DOHH2 (cell line): ENCODE measurements around the gene SFPQ.

Experiments
- H3F3A ChIP-seq: fragments of 200-600 bp; sonication (generic), shearing (Covaris generic); 2 replicates; pipeline ENCODE4 v1.6.0; 2016; ENCODE audit warnings: antibody characterized with exemption, mild to moderate bottlenecking; ENCODE audit not compliant: control insufficient read depth, insufficient read depth
- H3K27ac ChIP-seq: fragments of 200-600 bp; sonication (generic); 2 replicates; pipeline ENCODE4 v1.5.1; 2014; ENCODE audit warnings: low read depth, mild to moderate bottlenecking, low read length, moderate library complexity
- H3K27me3 ChIP-seq: fragments of 200-600 bp; sonication (generic); 2 replicates; pipeline ENCODE4 v1.6.1; 2014; ENCODE audit warnings: mild to moderate bottlenecking, low read length, mixed read lengths; ENCODE audit not compliant: control insufficient read depth
- H3K36me3 ChIP-seq: fragments of 200-600 bp; sonication (generic); 2 replicates; pipeline ENCODE4 v1.6.1; 2014; ENCODE audit warnings: mild to moderate bottlenecking, low read length, moderate library complexity, mixed read lengths; ENCODE audit not compliant: control insufficient read depth
- H3K4me1 ChIP-seq: fragments of 200-600 bp; sonication (generic); 2 replicates; pipeline ENCODE4 v1.6.1; 2014; ENCODE audit warnings: mild to moderate bottlenecking, low read length, mixed read lengths; ENCODE audit not compliant: control insufficient read depth
- H3K4me2 ChIP-seq: fragments of 200-600 bp; sonication (generic); 2 replicates; pipeline ENCODE4 v1.6.0; 2014; ENCODE audit warnings: mild to moderate bottlenecking, low read length, moderate library complexity
- H3K4me3 ChIP-seq: fragments of 200-600 bp; sonication (generic); 2 replicates; pipeline ENCODE4 v1.5.1; 2014; ENCODE audit warnings: mild to moderate bottlenecking, low read length, mixed read lengths
- H3K79me2 ChIP-seq: fragments of 200-600 bp; sonication (generic); 2 replicates; pipeline ENCODE4 v1.6.1; 2014; ENCODE audit warnings: mild to moderate bottlenecking, low read length, mixed read lengths; ENCODE audit not compliant: control insufficient read depth
- H3K9me2 ChIP-seq: fragments of 200-600 bp; sonication (generic); replicated peaks from 2 replicates; pipeline ENCODE4 v1.6.1; 2014; ENCODE audit warnings: mild to moderate bottlenecking, low read length, mixed read lengths; ENCODE audit not compliant: control insufficient read depth
- H3K9me3 ChIP-seq: fragments of 200-600 bp; sonication (generic); 2 replicates; pipeline ENCODE4 v1.6.1; 2014; ENCODE audit warnings: antibody characterized with exemption, low read length, mixed read lengths; ENCODE audit not compliant: control insufficient read depth, insufficient read depth
- H4K20me1 ChIP-seq: fragments of 200-600 bp; sonication (generic); 2 replicates; pipeline ENCODE4 v1.6.0; 2014; ENCODE audit warnings: low read depth, mild to moderate bottlenecking, antibody characterized with exemption, low read length, moderate library complexity; ENCODE audit not compliant: control insufficient read depth, insufficient read depth
- EZH2phosphoT487 ChIP-seq: fragments of 200-600 bp; sonication (generic); IDR thresholded peaks from 2 replicates; pipeline ENCODE4 v1.6.1; 2017; ENCODE audit warnings: borderline replicate concordance, mild to moderate bottlenecking, antibody characterized with exemption, low read length, moderate library complexity, mixed read lengths
- TF ChIP-seq, protein P1 (sequence below): fragments of 200-600 bp; sonication (generic); IDR thresholded peaks from one replicate; pipeline ENCODE4 v1.5.1; 2014; ENCODE audit warnings: antibody characterized with exemption, mild to moderate bottlenecking, low read depth, low read length; ENCODE audit not compliant: poor library complexity, severe bottlenecking

Gene SFPQ

DNA sequence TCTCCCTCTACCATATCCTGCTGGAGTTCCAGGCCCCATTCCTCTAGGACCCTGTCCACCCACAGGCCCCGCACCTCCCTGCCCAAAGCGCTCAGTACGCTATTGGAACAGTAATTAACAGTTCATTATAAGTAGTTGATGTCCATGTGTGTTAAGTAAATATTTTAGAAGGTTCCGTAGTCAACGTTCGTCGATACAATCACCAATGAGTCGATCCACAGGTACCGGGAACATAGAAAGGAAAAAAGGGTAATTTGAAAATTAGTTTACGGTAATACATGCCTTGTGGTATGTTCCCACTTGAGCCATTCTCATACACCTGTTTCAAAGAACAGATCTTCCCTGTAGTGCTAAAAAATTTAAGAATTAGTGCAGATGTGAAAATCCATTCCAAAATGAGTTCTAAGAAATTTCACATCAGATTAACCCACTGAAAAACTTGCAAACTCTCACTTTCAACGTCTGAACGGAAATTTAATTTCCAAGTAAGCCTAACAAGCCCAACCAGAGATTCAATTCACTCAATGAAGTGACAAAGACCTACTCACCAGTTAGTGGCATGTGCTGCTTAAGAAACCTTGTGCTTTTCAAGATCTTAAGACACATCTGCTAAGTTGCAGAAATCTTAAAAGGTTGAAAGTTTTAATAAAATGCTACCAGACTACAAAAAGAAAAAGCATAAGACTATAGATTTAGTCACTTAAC lies 8.3 kb downstream of the SFPQ start:
- Histone ChIP-seq H3K27ac (no peak overlapping the region), H3K36me3 (peaks cover 100% of the 10 kb centered on the region), H3K79me2 (peaks cover 95% of the 10 kb centered on the region), H3K4me2 (no peak overlapping the region), H3K4me3 (no peak overlapping the region), H3F3A (peaks cover 88% of the 10 kb centered on the region), H3K9me3 (no peaks in the 10 kb centered on the region), H3K9me2 (no peaks in the 10 kb centered on the region), H3K4me1 (peaks cover 22% of the 10 kb centered on the region), H4K20me1 (peaks cover 81% of the 10 kb centered on the region), H3K27me3 (no peaks in the 10 kb centered on the region)
- no peak for TF ChIP-seq EZH2phosphoT487
- TF ChIP-seq, protein P1, sequence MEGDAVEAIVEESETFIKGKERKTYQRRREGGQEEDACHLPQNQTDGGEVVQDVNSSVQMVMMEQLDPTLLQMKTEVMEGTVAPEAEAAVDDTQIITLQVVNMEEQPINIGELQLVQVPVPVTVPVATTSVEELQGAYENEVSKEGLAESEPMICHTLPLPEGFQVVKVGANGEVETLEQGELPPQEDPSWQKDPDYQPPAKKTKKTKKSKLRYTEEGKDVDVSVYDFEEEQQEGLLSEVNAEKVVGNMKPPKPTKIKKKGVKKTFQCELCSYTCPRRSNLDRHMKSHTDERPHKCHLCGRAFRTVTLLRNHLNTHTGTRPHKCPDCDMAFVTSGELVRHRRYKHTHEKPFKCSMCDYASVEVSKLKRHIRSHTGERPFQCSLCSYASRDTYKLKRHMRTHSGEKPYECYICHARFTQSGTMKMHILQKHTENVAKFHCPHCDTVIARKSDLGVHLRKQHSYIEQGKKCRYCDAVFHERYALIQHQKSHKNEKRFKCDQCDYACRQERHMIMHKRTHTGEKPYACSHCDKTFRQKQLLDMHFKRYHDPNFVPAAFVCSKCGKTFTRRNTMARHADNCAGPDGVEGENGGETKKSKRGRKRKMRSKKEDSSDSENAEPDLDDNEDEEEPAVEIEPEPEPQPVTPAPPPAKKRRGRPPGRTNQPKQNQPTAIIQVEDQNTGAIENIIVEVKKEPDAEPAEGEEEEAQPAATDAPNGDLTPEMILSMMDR = no peak

DNA sequence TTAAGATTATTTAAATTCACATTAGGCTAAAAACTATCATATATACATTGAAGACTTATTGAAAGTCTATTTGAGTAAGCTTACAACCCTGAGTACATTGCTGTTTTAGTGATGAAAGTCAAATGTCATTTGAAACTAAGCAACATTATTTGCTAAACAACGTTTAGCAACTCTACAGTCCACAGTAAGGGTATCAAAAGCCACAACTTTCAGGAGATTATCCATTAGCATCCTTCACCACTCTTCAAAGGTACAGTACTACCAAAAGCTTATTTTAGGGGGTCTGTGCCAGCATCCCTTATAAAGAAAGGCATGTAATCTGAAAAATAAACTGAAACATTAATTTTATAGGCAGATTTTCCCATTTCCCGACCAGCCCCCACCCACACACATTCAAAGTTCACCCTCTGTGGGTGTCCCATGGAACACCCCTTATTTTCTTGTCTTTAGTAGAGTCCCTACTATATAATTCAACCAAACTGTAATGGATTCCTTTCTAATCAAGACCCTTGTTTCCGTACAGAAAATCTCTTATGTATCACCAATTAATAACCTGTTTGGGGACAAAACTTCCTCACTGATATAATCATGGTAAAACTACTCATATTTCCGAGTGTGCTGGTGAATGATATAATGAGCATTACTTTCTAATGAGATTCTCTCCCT lies 11.0 kb downstream of the SFPQ start:
- H3K27me3 ChIP-seq = no peaks in the 10 kb centered on the region
- no peaks in the 10 kb centered on the region for H3K9me2 ChIP-seq
- H3K4me2 ChIP-seq = no peak overlapping the region
- no peak overlapping the region for H3K27ac ChIP-seq
- H3K36me3 ChIP-seq = peaks cover 100% of the 10 kb centered on the region
- H3F3A ChIP-seq = peaks cover 98% of the 10 kb centered on the region
- TF ChIP-seq, protein P1 = no peak
- TF ChIP-seq EZH2phosphoT487 = no peak
- H3K9me3 ChIP-seq = no peaks in the 10 kb centered on the region
- H4K20me1 ChIP-seq = peaks cover 73% of the 10 kb centered on the region
- H3K4me3 ChIP-seq = no peak overlapping the region
- H3K79me2 ChIP-seq = peaks cover 71% of the 10 kb centered on the region
- H3K4me1 ChIP-seq = peaks cover 8% of the 10 kb centered on the region; the same call in 1 of the 2 replicates

DNA sequence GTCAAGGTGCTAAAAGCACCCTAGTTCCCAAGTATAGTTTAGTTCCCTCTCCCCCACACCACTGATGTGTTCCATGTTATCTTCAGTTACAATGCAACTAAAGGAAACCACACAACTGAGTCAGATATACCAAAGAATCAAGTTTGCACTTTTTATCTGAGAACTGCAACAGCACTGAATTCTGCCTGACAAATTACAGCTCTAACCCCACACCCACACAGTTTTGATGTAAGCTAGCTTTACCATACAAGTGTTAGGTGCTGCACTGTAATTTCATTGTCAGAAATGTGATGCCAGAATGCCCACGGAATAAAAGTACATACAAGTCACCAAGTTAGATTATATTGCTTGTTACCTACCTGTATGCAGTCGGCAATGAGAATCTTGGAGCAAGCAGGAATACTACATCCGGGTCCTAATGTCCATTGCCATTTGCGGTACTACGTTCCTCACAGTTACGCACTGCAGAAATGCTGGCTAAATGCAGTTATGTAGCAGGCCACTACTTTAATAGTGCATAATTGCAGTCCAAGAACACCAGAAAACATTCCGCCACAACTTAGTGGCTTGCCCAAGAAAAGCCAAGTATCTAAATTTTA lies 12.1 kb downstream of the SFPQ start:
- no peaks in the 10 kb centered on the region for H3K9me2 ChIP-seq
- no peak for TF ChIP-seq EZH2phosphoT487
- TF ChIP-seq, protein P1 = no peak
- no peaks in the 10 kb centered on the region for H3K4me1 ChIP-seq
- no peak overlapping the region for H3K4me2 ChIP-seq
- H3K27ac ChIP-seq = no peak overlapping the region
- H4K20me1 ChIP-seq = peaks cover 67% of the 10 kb centered on the region
- peaks cover 99% of the 10 kb centered on the region for H3K36me3 ChIP-seq
- H3K9me3 ChIP-seq = no peaks in the 10 kb centered on the region
- H3K79me2 ChIP-seq = peaks cover 61% of the 10 kb centered on the region
- H3K4me3 ChIP-seq = no peak overlapping the region
- peaks cover 96% of the 10 kb centered on the region for H3F3A ChIP-seq
- H3K27me3 ChIP-seq = no peaks in the 10 kb centered on the region
